Measurements from ENCODE around the gene GNA12. TPM values are rescaled to one million over a fixed set of nuclear protein-coding genes. Genes with fewer than 3 reads are reported as not detected.

Gene GNA12
- total RNA-seq, 1 experiment from 2014 or later: 63.8 TPM

DNA sequence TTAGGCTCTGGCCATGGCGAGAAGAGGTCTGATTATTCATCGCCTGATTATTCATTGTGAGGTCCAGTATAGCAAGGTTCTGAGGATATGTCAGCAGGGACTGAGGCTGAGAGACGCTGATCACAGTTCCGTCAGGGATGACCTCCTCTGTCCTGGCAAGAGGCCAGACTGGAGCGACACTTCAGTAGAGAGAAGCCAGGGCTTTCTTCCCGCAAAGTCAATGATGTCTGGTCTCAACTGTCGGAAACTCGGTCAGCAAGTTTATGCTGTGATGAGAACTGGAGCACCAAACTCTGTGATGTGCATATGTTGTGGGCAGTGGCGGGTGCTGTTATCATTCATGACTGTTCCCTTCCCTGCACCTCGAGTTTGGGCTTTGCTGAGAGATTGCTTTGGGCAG lies 29.0 kb upstream of the GNA12 start:
- BruUV-seq (replicated peaks): no TSS peak
- Histone ChIP-seq H3K4me3 (ENCODE audit: low read depth, low read length) (no peak overlapping the region), H3K4me1 (no peaks in the 10 kb centered on the region), H3K36me3 (ENCODE audit: control insufficient read depth, insufficient read depth, low read length) (no peaks in the 10 kb centered on the region), H3K9me3 (no peaks in the 10 kb centered on the region), H3K27me3 (replicated peaks; ENCODE audit: control insufficient read depth, insufficient read depth, low read length) (no peaks in the 10 kb centered on the region)
- Mint-ChIP-seq H3K9me3 (ENCODE audit: unreplicated experiment) (no peaks in the 10 kb centered on the region), H3K4me3 (ENCODE audit: unreplicated experiment) (no peak overlapping the region), H3K27me3 (ENCODE audit: insufficient read depth, unreplicated experiment) (no peaks in the 10 kb centered on the region), H3K4me1 (ENCODE audit: low read depth, unreplicated experiment) (no peaks in the 10 kb centered on the region), H3K36me3 (ENCODE audit: insufficient read depth, unreplicated experiment) (no peaks in the 10 kb centered on the region), H3K27ac (ENCODE audit: unreplicated experiment) (no peak overlapping the region)
- POLR2A ChIA-PET: no interaction called here
- no peak for TF ChIP-seq CTCF (IDR thresholded peaks at IDR 0.05; ENCODE audit: insufficient read depth in 1 of 2, low read depth in 1 of 2, low read length in 1 of 2, severe bottlenecking in 1 of 2, unreplicated experiment in 1 of 2)
- CTCF ChIA-PET: no interaction called here
- no peak for DNase-seq
- intact Hi-C loops (cut with micrococcal nuclease; ENCODE audit: unreplicated experiment): no loop called here

DNA sequence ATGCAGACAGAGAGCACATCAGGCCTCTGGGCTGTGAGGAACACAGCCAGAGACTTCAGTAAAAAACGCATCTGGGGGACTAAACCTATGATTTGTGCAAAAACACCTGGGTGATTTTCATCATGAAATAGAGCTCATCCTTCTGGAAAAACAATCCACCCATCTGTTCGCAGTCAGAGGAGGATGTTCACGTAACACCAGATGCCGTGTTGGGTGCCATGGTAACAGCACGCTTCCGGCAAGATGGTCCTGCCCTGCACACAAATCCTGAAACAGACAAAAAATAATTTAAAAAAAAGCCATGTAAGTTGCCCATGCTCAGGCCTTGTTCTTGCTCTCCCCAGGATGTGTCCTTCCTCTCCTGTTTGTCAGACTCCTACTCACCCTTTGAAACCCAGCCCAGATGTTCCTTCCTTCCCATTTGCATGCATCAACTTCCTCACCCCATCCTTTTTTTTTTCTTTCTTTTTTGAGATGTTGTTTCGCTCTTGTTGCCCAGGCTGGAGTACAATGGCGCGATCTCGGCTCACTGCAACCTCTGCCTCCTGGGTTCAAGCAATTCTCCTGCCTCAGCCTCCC lies 28.3 kb upstream of the GNA12 start:
- intact Hi-C loops (cut with micrococcal nuclease; ENCODE audit: unreplicated experiment): no loop called here
- no peak for DNase-seq
- H3K27me3 Mint-ChIP-seq (ENCODE audit: insufficient read depth, unreplicated experiment): no peaks in the 10 kb centered on the region
- no peak overlapping the region for H3K4me3 Mint-ChIP-seq (ENCODE audit: unreplicated experiment)
- no peaks in the 10 kb centered on the region for H3K4me1 ChIP-seq
- no peak overlapping the region for H3K4me3 ChIP-seq (ENCODE audit: low read depth, low read length)
- ChIA-PET POLR2A (no interaction called here), CTCF (no interaction called here)
- no peak overlapping the region for H3K27ac Mint-ChIP-seq (ENCODE audit: unreplicated experiment)
- no peaks in the 10 kb centered on the region for H3K27me3 ChIP-seq (replicated peaks; ENCODE audit: control insufficient read depth, insufficient read depth, low read length)
- no peak for TF ChIP-seq CTCF (IDR thresholded peaks at IDR 0.05; ENCODE audit: insufficient read depth in 1 of 2, low read depth in 1 of 2, low read length in 1 of 2, severe bottlenecking in 1 of 2, unreplicated experiment in 1 of 2)
- BruUV-seq (replicated peaks): no TSS peak
- no peaks in the 10 kb centered on the region for H3K36me3 Mint-ChIP-seq (ENCODE audit: insufficient read depth, unreplicated experiment)
- H3K36me3 ChIP-seq (ENCODE audit: control insufficient read depth, insufficient read depth, low read length): no peaks in the 10 kb centered on the region
- H3K9me3 ChIP-seq: no peaks in the 10 kb centered on the region
- H3K4me1 Mint-ChIP-seq (ENCODE audit: low read depth, unreplicated experiment): no peaks in the 10 kb centered on the region
- no peaks in the 10 kb centered on the region for H3K9me3 Mint-ChIP-seq (ENCODE audit: unreplicated experiment)

DNA sequence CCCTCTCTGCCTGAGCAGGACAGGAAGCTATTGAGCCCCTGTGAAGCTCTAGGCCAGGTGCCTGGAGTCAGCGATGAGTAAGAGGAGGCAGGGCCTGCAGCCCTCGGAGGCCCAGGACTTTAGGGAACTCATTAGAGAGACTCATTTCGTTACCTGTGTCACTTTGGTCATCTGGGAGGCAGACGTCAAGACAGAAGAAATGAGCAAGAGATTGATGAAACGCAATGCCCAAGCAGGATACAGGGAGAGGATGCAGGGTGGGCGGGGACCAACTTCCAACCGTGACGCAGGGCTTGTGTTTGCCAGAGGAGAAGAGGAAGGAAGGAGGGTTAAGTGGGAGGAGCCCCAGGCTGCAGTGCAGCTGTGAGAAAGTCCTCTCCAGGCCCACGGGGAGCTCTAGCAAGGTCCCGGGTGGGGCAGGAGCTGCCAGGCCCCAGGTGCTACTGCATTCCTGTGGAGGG lies 26.4 kb upstream of the GNA12 start:
- Mint-ChIP-seq H3K36me3 (ENCODE audit: insufficient read depth, unreplicated experiment) (no peaks in the 10 kb centered on the region), H3K4me3 (ENCODE audit: unreplicated experiment) (no peak overlapping the region), H3K9me3 (ENCODE audit: unreplicated experiment) (no peaks in the 10 kb centered on the region), H3K27ac (ENCODE audit: unreplicated experiment) (no peak overlapping the region), H3K4me1 (ENCODE audit: low read depth, unreplicated experiment) (no peaks in the 10 kb centered on the region), H3K27me3 (ENCODE audit: insufficient read depth, unreplicated experiment) (no peaks in the 10 kb centered on the region)
- Histone ChIP-seq H3K9me3 (no peaks in the 10 kb centered on the region), H3K36me3 (ENCODE audit: control insufficient read depth, insufficient read depth, low read length) (no peaks in the 10 kb centered on the region), H3K27me3 (replicated peaks; ENCODE audit: control insufficient read depth, insufficient read depth, low read length) (no peaks in the 10 kb centered on the region), H3K4me3 (ENCODE audit: low read depth, low read length) (no peak overlapping the region), H3K4me1 (no peaks in the 10 kb centered on the region)
- BruUV-seq (replicated peaks): no TSS peak
- CTCF ChIA-PET: no interaction called here
- no peak for TF ChIP-seq CTCF (IDR thresholded peaks at IDR 0.05; ENCODE audit: insufficient read depth in 1 of 2, low read depth in 1 of 2, low read length in 1 of 2, severe bottlenecking in 1 of 2, unreplicated experiment in 1 of 2)
- POLR2A ChIA-PET: no interaction called here
- intact Hi-C loops (cut with micrococcal nuclease; ENCODE audit: unreplicated experiment): no loop called here
- DNase-seq: peak in 1 of 2 experiments; percentile 48
